OCI-LY1 (cell line): ENCODE results near the gene PDAP1.

ENCODE experiments used
- H2AFZ ChIP-seq: fragments of 200-600 bp; sonication (generic), shearing (Covaris generic); 2 replicates; pipeline ENCODE4 v1.6.0; 2014; ENCODE audit warnings: antibody characterized with exemption, mild to moderate bottlenecking, low read length
- H3F3A ChIP-seq: fragments of 200-600 bp; sonication (generic), shearing (Covaris generic); 2 replicates; pipeline ENCODE4 v1.6.0; 2014; ENCODE audit warnings: mild to moderate bottlenecking, antibody characterized with exemption, low read length, moderate library complexity; ENCODE audit not compliant: insufficient read depth
- H3K27ac ChIP-seq: fragments of 200-600 bp; sonication (generic); 2 replicates; pipeline ENCODE4 v1.5.1; 2014; ENCODE audit warnings: low read length, mixed run types, mild to moderate bottlenecking, low read depth; ENCODE audit not compliant: poor library complexity, severe bottlenecking
- H3K27me3 ChIP-seq: fragments of 200-600 bp; sonication (generic); 2 replicates; pipeline ENCODE4 v1.6.0; 2014; ENCODE audit warnings: antibody characterized with exemption, mild to moderate bottlenecking, low read length, moderate library complexity; ENCODE audit not compliant: insufficient read depth
- H3K36me3 ChIP-seq: fragments of 200-600 bp; sonication (generic); 2 replicates; pipeline ENCODE4 v1.6.1; 2014; ENCODE audit warnings: mild to moderate bottlenecking, antibody characterized with exemption, low read length, moderate library complexity, mixed read lengths; ENCODE audit not compliant: insufficient read depth
- H3K4me1 ChIP-seq: fragments of 200-600 bp; sonication (generic); 2 replicates; pipeline ENCODE4 v1.5.1; 2014; ENCODE audit warnings: mild to moderate bottlenecking, low read length, moderate library complexity; ENCODE audit not compliant: insufficient read depth, severe bottlenecking
- H3K4me2 ChIP-seq: fragments of 200-600 bp; sonication (generic), shearing (Covaris generic); 2 replicates; pipeline ENCODE4 v1.6.1; 2014; ENCODE audit warnings: low read length
- H3K4me3 ChIP-seq: fragments of 200-600 bp; sonication (generic); 2 replicates; pipeline ENCODE4 v1.5.1; 2014; ENCODE audit warnings: low read length, low read depth, mild to moderate bottlenecking, mixed read lengths; ENCODE audit not compliant: poor library complexity, severe bottlenecking
- H3K79me2 ChIP-seq: fragments of 200-600 bp; shearing (Covaris generic); 2 replicates; pipeline ENCODE4 v1.6.1; 2016; ENCODE audit warnings: mixed run types, low read length, mixed read lengths; ENCODE audit not compliant: insufficient read depth
- H3K9ac ChIP-seq: fragments of 200-600 bp; sonication (generic), shearing (Covaris generic); 2 replicates; pipeline ENCODE4 v1.6.1; 2014; ENCODE audit warnings: mild to moderate bottlenecking, low read length, mixed read lengths
- H3K9me2 ChIP-seq: fragments of 200-600 bp; sonication (generic), shearing (Covaris generic); 2 replicates; pipeline ENCODE4 v1.6.1; 2014; ENCODE audit warnings: low read depth, mild to moderate bottlenecking, low read length, mixed read lengths
- H3K9me3 ChIP-seq: fragments of 200-600 bp; shearing (Covaris generic); 2 replicates; pipeline ENCODE4 v1.6.1; 2014; ENCODE audit warnings: low read length, mixed read lengths
- H4K20me1 ChIP-seq: fragments of 200-600 bp; sonication (generic), shearing (Covaris generic); 2 replicates; pipeline ENCODE4 v1.6.0; 2016; ENCODE audit warnings: mild to moderate bottlenecking, low read length; ENCODE audit not compliant: insufficient read depth
- CTCF ChIP-seq: fragments of 200-600 bp; sonication (generic), shearing (Covaris generic); IDR thresholded peaks from 2 replicates; pipeline ENCODE4 v1.5.1; 2017; ENCODE audit warnings: mild to moderate bottlenecking, antibody characterized with exemption, low read length, moderate library complexity, mixed read lengths
- EZH2 ChIP-seq: fragments of 200-600 bp; sonication (generic), shearing (Covaris generic); IDR thresholded peaks from 2 replicates; pipeline ENCODE4 v1.8.0; 2017; ENCODE audit warnings: borderline replicate concordance, mixed run types, mild to moderate bottlenecking, antibody characterized with exemption, low read length, moderate library complexity, mixed read lengths

Gene PDAP1

DNA sequence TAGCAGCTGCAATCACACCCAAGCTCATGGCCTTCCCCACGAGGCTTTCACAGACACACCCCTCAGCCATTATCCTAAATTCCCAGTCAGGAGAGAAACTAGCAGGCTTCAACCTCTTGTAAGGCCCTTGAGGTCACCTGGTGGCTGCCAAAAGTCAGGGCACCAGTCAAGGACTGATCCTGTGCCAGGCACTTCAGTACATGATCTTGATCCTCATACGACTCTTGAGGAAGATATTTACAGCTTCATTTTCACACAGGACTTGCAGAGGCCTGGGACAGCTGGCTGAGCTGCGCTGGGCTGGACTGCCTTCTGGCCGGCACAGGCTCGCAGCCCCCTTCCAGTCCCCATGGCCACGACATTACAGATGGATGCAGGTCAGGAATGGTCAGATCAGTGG, 8.8 kb downstream of the PDAP1 start:
- Histone ChIP-seq H3K9ac (no peak overlapping the region), H2AFZ (no peak overlapping the region), H3K36me3 (peaks cover 97% of the 10 kb centered on the region), H3K4me2 (no peak overlapping the region), H3K27ac (no peak overlapping the region), H3K27me3 (no peaks in the 10 kb centered on the region), H3K4me3 (no peak overlapping the region), H3K79me2 (no peaks in the 10 kb centered on the region), H3K4me1 (no peaks in the 10 kb centered on the region), H3K9me3 (no peaks in the 10 kb centered on the region), H3K9me2 (no peaks in the 10 kb centered on the region), H3F3A (no peaks in the 10 kb centered on the region), H4K20me1 (no peaks in the 10 kb centered on the region)
- TF ChIP-seq EZH2 (no peak), CTCF (no peak)

DNA sequence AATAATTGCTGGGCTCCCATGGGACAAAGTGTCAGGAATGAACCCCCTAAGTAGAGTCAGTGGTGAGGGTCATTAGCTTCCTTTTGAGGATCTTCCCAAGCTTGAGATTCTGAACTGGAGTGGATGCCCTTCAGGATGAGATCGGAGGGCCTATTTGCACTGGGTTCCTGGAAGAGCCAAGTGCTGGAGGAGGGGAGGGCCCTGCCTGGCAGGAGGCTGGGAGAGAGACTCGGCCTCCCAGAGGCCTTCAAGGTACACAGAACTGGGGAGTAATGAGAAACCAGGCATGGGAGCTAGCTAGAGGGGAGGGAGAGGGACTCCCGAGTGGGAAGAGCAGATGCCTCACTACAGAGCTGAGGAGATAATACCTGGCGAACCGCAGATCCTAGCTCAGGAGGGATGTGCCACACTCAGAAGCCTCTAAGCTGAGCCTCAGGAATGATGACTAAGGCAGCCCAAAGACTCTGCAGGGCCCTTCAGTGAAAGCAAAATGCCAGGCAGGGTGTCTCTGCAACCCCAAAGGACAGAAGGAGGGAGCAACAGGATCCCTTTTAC, 9.4 kb downstream of the PDAP1 start:
- Histone ChIP-seq H3K4me2 (no peak overlapping the region), H3K4me3 (no peak overlapping the region), H3K27me3 (no peaks in the 10 kb centered on the region), H3K27ac (no peak overlapping the region), H3K36me3 (peaks cover 97% of the 10 kb centered on the region), H3K9ac (no peak overlapping the region), H3K79me2 (no peaks in the 10 kb centered on the region), H3K9me3 (no peaks in the 10 kb centered on the region), H4K20me1 (no peaks in the 10 kb centered on the region), H2AFZ (no peak overlapping the region), H3K4me1 (no peaks in the 10 kb centered on the region), H3K9me2 (no peaks in the 10 kb centered on the region), H3F3A (no peaks in the 10 kb centered on the region)
- TF ChIP-seq EZH2 (no peak), CTCF (no peak)

DNA sequence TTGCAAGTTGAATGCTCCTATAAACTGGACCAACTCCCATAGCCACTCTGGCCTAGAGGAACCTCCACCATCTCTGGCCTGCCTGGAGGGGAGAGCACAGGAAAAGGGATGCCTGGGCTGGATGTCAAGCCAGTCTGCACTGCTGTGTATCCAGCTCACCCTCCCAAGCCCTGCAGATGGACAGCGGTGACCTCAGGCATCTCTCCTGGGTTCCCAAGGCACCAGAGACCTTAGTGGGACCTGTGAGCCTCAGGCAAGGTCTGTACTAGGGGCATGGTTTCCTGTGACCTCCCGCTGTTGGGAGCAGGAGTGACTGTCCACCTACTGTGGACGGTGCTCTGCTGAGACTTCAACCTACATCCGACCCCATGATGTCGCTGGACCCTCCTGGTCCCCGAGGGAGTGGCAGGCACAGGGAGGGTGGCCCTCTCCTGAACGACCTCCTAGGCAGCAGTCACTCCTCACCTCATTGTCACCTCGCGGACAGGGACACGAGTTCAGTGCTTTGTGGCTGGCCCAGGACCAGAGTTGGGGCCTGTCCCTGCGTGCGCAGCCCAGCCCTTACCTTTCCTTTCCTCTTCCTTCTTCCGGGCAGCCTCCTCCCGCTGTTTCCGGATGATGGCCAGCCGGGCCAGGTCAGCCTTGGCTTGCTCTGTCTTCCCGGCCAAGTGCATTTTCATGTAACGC, 11.0 kb downstream of the PDAP1 start:
- no peak overlapping the region for H3K4me2 ChIP-seq
- peaks cover 11% of the 10 kb centered on the region for H3K4me1 ChIP-seq
- H4K20me1 ChIP-seq = no peaks in the 10 kb centered on the region
- no peaks in the 10 kb centered on the region for H3K27me3 ChIP-seq
- H3K9ac ChIP-seq = no peak overlapping the region
- H3K9me3 ChIP-seq = no peaks in the 10 kb centered on the region
- H3K27ac ChIP-seq = no peak overlapping the region
- peaks cover 92% of the 10 kb centered on the region for H3K36me3 ChIP-seq
- no peaks in the 10 kb centered on the region for H3K9me2 ChIP-seq
- no peaks in the 10 kb centered on the region for H3K79me2 ChIP-seq
- no peaks in the 10 kb centered on the region for H3F3A ChIP-seq
- H3K4me3 ChIP-seq = no peak overlapping the region
- no peak overlapping the region for H2AFZ ChIP-seq
- no peak for TF ChIP-seq CTCF
- no peak for TF ChIP-seq EZH2
